Kidney glomerular epithelial cell (primary cell): ENCODE data around the gene PRSS57.
"Not testable (repeated sequence)": the region's sequence is repeated elsewhere in the genome, so short reads cannot be mapped to it uniquely, and the experiment has no call there.

ENCODE experiments used
- DNase-seq: peaks from one replicate; lab custom pipeline; 2025; lab: John Stamatoyannopoulos, UW

PRSS57 gene

GRCh38 chr19:695352-695949, at the start of gene PRSS57:
Gene PRSS57, minus strand, starts transcription at chr19:695452. Its CDS starts 22 bp downstream, at chr19:695430.
- DNase-seq, result no peak

GRCh38 chr19:743168-743687, 48.0 kb upstream of the PRSS57 start:
- no peak for DNase-seq

- DNase-seq, result no peak
Observed at GRCh38 chr19:742540-743075, 47.4 kb upstream of the PRSS57 start.

GRCh38 chr19:741506-742131, 46.4 kb upstream of the PRSS57 start:
- no peak for DNase-seq

- not testable (repeated sequence) for DNase-seq
Observed at GRCh38 chr19:740816-741505, 45.7 kb upstream of the PRSS57 start.

GRCh38 chr19:739998-740715, 44.9 kb upstream of the PRSS57 start:
- DNase-seq, result no peak

- no peak for DNase-seq
Observed at GRCh38 chr19:738509-739128, 43.4 kb upstream of the PRSS57 start.

GRCh38 chr19:737591-738093, 42.4 kb upstream of the PRSS57 start:
- DNase-seq, result no peak

- DNase-seq, result no peak
Observed at GRCh38 chr19:736125-736524, 40.9 kb upstream of the PRSS57 start.

GRCh38 chr19:734716-735115, 39.5 kb upstream of the PRSS57 start:
- peak; percentile 59 for DNase-seq

- no peak for DNase-seq
Observed at GRCh38 chr19:732148-733069, 37.2 kb upstream of the PRSS57 start.

- DNase-seq, result no peak
Observed at GRCh38 chr19:731000-731399, 35.7 kb upstream of the PRSS57 start.

GRCh38 chr19:729965-730668, 34.9 kb upstream of the PRSS57 start:
- DNase-seq, result no peak

GRCh38 chr19:729564-729963, 34.3 kb upstream of the PRSS57 start:
- DNase-seq, result not testable (repeated sequence)

- no peak for DNase-seq
Observed at GRCh38 chr19:728011-728410, 32.8 kb upstream of the PRSS57 start.

- no peak for DNase-seq
Observed at GRCh38 chr19:726993-727956, 32.0 kb upstream of the PRSS57 start.

GRCh38 chr19:725461-726089, 30.3 kb upstream of the PRSS57 start:
- DNase-seq, result no peak

GRCh38 chr19:723714-724113, 28.5 kb upstream of the PRSS57 start:
- DNase-seq, result no peak
